HCT116 (cell line): Measurements from ENCODE around the gene ADGRG6. TPM values are rescaled to one million over a fixed set of nuclear protein-coding genes. Genes with fewer than 3 reads are reported as not detected.

ENCODE experiments used
- ATAC-seq: fragments of 200-7000 bp; cut with Tn5 transposase; 2 replicates; pipeline ENCODE4 v1.9.1; 2020; ENCODE audit warnings: mild to moderate bottlenecking, moderate library complexity
- BruUV-seq: library from RNA; stranded (reverse); fragments of 400-500 nt; replicated peaks from 2 replicates; lab custom pipeline; 2021; lab: Mats Ljungman, UMichigan
- CTCF ChIA-PET: fragments of 300-600 bp; sonication (Branson Sonifier 250); formaldehyde crosslinking; loops from one replicate; lab custom pipeline; 2021; ENCODE audit warnings: antibody characterized with exemption; lab: Charles Lee
- POLR2A ChIA-PET: fragments of 300-600, 350-600 bp; sonication (Branson Sonifier 250); formaldehyde crosslinking; loops from one replicate; lab custom pipeline; 2021; ENCODE audit warnings: antibody characterized with exemption; lab: Charles Lee
- RAD21 ChIA-PET, 2 experiments: fragments of 300-600 bp; sonication (Branson Sonifier 250); formaldehyde crosslinking; loops; one replicate each; lab custom pipeline; 2023; ENCODE audit warnings: low total read pairs in 2 of 2; ENCODE audit not compliant: uncharacterized antibody in 2 of 2, unreplicated experiment in 2 of 2, low non-redundant PET in 1 of 2; lab: Charles Lee
- DNase-seq: peaks from one replicate; pipeline ENCODE4 v3.0.0-alpha.2; 2010; ENCODE audit warnings: low read depth, low spot score
- H2AFZ ChIP-seq: fragments of 200-600 bp; shearing (Covaris generic), sonication (generic); 2 replicates; pipeline ENCODE4 v1.6.1; 2017; ENCODE audit warnings: low read depth, mixed run types, mixed read lengths, antibody characterized with exemption, low read length; ENCODE audit not compliant: poor library complexity, severe bottlenecking
- H3K27ac ChIP-seq: 2 replicates; pipeline ENCODE4 v1.5.1; 2012; ENCODE audit warnings: low read depth, low read length
- H3K27me3 ChIP-seq: fragments of 200-600 bp; sonication (generic); 2 replicates; pipeline ENCODE4 v1.6.1; 2016; ENCODE audit warnings: mixed run types, low read length, mixed read lengths; ENCODE audit not compliant: insufficient read depth
- H3K36me3 ChIP-seq, 2 experiments: fragments of 200-500 bp in 1 of 2; fragments of 200-600 bp in 1 of 2; sonication (Bioruptor generic) in 1 of 2; sonication (generic) in 1 of 2; 2 replicates each; pipeline versions ENCODE4 v1.5.1 to v1.6.1; 2014 to 2016; ENCODE audit warnings: low read length in 2 of 2, inconsistent platforms in 1 of 2, mixed read lengths in 1 of 2, mixed run types in 1 of 2; ENCODE audit not compliant: insufficient read depth in 2 of 2, control insufficient read depth in 1 of 2
- H3K4me1 ChIP-seq, 2 experiments: fragments of 200-600 bp in 1 of 2; sonication (generic) in 1 of 2; 2 replicates each; pipeline versions ENCODE4 v1.5.1 to v1.6.1; 2012 to 2017; ENCODE audit warnings: low read length in 2 of 2, inconsistent platforms in 1 of 2, mild to moderate bottlenecking in 1 of 2, mixed read lengths in 1 of 2, mixed run types in 1 of 2, moderate library complexity in 1 of 2; ENCODE audit not compliant: insufficient read depth in 2 of 2, control insufficient read depth in 1 of 2
- H3K4me2 ChIP-seq: fragments of 200-600 bp; sonication (generic); 2 replicates; pipeline ENCODE4 v1.6.1; 2017; ENCODE audit warnings: mixed run types, low read length, mixed read lengths
- H3K4me3 ChIP-seq, 2 experiments: fragments of 200-600 bp in 1 of 2; sonication (generic) in 1 of 2; replicated peaks in 1 of 2; 2 replicates each; pipeline ENCODE4 v1.5.1; 2011 to 2016; ENCODE audit warnings: low read length in 2 of 2, control low read depth in 1 of 2, low read depth in 1 of 2, mild to moderate bottlenecking in 1 of 2, mixed read lengths in 1 of 2, mixed run types in 1 of 2
- H3K79me2 ChIP-seq: fragments of 200-600 bp; sonication (generic); 2 replicates; pipeline ENCODE4 v1.6.1; 2017; ENCODE audit warnings: mild to moderate bottlenecking, mixed run types, low read length, moderate library complexity, mixed read lengths; ENCODE audit not compliant: insufficient read depth
- H3K9ac ChIP-seq: fragments of 200-600 bp; sonication (generic); 2 replicates; pipeline ENCODE4 v1.6.1; 2016; ENCODE audit warnings: low read length, mixed read lengths
- H3K9me2 ChIP-seq: fragments of 200-600 bp; sonication (generic), shearing (Covaris generic); 2 replicates; pipeline ENCODE4 v1.6.1; 2017; ENCODE audit warnings: mixed run types, mild to moderate bottlenecking, moderate library complexity; ENCODE audit not compliant: insufficient read depth
- H3K9me3 ChIP-seq, 2 experiments: fragments of 200-500 bp in 1 of 2; fragments of 200-600 bp in 1 of 2; sonication (Bioruptor generic) in 1 of 2; sonication (generic) in 1 of 2; 2 replicates each; pipeline ENCODE4 v1.6.1; 2014 to 2017; ENCODE audit warnings: low read length in 2 of 2, mixed read lengths in 2 of 2, inconsistent platforms in 1 of 2, low read depth in 1 of 2, mild to moderate bottlenecking in 1 of 2, mixed run types in 1 of 2, moderate library complexity in 1 of 2; ENCODE audit not compliant: control insufficient read depth in 1 of 2, insufficient read depth in 1 of 2
- H4K20me1 ChIP-seq: fragments of 200-600 bp; sonication (generic), shearing (Covaris generic); 2 replicates; pipeline ENCODE4 v1.6.1; 2017; ENCODE audit warnings: mixed run types, mild to moderate bottlenecking, moderate library complexity; ENCODE audit not compliant: insufficient read depth
- CEBPB ChIP-seq: IDR thresholded peaks from 2 replicates; pipeline ENCODE4 v1.6.1; 2012; ENCODE audit warnings: low read depth
- CTCF ChIP-seq, 3 experiments: fragments of 200-600 bp in 1 of 3; sonication (generic) in 1 of 3; IDR thresholded peaks in 2 of 3; conservative IDR thresholded peaks in 1 of 3; 2 replicates each; pipeline ENCODE4 v1.5.1; 2012 to 2017; ENCODE audit warnings: low read depth in 2 of 3, low read length in 2 of 3, antibody characterized with exemption in 1 of 3, borderline replicate concordance in 1 of 3, control low read depth in 1 of 3, mild to moderate bottlenecking in 1 of 3, mixed read lengths in 1 of 3, mixed run types in 1 of 3, moderate library complexity in 1 of 3; ENCODE audit not compliant: insufficient read depth in 1 of 3
- ELF1 ChIP-seq: IDR thresholded peaks from 2 replicates; pipeline ENCODE4 v1.6.1; 2012; ENCODE audit warnings: low read depth, borderline replicate concordance
- FOSL1 ChIP-seq: IDR thresholded peaks from 2 replicates; pipeline ENCODE4 v1.6.1; 2012; ENCODE audit warnings: low read depth
- JUND ChIP-seq: IDR thresholded peaks from 2 replicates; pipeline ENCODE4 v1.6.1; 2012
- POLR2A ChIP-seq: IDR thresholded peaks from 2 replicates; pipeline ENCODE4 v1.7.0; 2011; ENCODE audit warnings: borderline replicate concordance; ENCODE audit not compliant: insufficient read depth, insufficient read length; ENCODE audit errors: extremely low read depth
- REST ChIP-seq: IDR thresholded peaks from 2 replicates; pipeline ENCODE4 v1.6.1; 2012; ENCODE audit warnings: low read depth
- ZFX ChIP-seq: fragments of 450-650 bp; IDR thresholded peaks from 2 replicates; pipeline ENCODE4 v1.6.1; 2017
- intact Hi-C: fragments of 100-400 bp; cut with micrococcal nuclease; formaldehyde crosslinking; loops from 2 replicates; pipeline ENCODE4 v1.10.0; 2022
- total RNA-seq: library from RNA; stranded (reverse); gene quantifications from one replicate; pipeline ENCODE4 v1.2.1, GENCODE V29; 2021; ENCODE audit not compliant: unreplicated experiment
- TF ChIP-seq, protein P1 (sequence below): IDR thresholded peaks from 2 replicates; pipeline ENCODE4 v1.6.1; 2012

The ADGRG6 gene
- total RNA-seq, 1 experiment from 2014 or later = 67.9 TPM

DNA sequence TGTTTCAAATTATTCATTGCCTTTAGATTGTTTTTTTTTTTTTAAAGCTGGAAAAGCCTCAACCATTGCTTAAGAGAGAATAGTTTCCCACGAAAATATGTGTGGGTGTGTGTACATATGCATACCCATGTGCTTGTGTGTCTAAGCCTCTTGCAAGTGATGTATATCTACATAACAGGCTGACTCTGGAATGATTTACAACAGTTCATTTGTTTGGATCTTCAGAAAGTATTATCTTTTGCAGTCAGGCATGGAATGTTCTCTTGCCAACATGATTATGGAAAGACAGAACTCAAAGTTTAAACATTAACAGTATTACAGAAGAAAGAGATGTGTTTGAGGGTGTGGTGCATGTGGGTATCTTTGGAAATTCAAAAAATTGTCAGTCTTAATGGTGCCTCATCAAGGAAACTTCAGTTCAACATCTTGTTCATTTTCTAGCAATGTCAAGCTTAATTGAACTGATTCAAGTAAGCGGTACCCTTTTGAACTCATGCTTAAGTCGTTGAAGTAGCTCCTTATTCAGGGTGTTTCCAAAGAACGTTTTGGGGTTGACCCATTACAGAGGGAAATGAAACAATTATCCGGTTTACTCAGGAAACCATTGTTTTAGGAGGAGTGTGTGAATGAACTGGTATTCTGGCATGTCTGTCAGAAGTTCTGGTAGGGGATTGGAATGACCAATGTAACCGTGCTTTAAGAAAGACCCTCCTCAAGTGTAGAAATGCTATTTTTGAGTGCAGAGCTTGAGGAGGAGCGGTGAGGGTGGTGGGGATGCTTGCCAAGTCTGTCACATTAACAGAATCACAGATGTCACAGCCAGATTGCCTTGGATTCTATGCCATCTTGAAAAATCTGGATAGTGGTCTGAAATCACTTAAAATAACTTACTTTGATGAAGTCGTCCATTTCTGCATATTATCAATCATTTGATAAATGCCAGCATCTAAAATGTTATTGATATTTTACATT, 60.3 kb downstream of the ADGRG6 start:
- H3K4me3 ChIP-seq = no peak overlapping the region
- RAD21 ChIA-PET = no interaction called here
- H3K4me2 ChIP-seq = no peak overlapping the region
- no peak overlapping the region for H3K27ac ChIP-seq
- no peak for ATAC-seq
- no peaks in the 10 kb centered on the region for H3K36me3 ChIP-seq
- no peaks in the 10 kb centered on the region for H3K9me2 ChIP-seq
- H3K9ac ChIP-seq = no peak overlapping the region
- TF ChIP-seq CEBPB = no peak
- TF ChIP-seq FOSL1 = no peak
- TF ChIP-seq, protein P1, sequence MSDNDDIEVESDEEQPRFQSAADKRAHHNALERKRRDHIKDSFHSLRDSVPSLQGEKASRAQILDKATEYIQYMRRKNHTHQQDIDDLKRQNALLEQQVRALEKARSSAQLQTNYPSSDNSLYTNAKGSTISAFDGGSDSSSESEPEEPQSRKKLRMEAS = no peak
- no peak for TF ChIP-seq ELF1
- H3K9me3 ChIP-seq = no peaks in the 10 kb centered on the region
- CTCF ChIA-PET = interaction anchor here (1.4 kb wide), 1 partner anchor 154 kb away, joined by 4 read pairs; no protein-coding TSS in a partner anchor
- no peak overlapping the region for H2AFZ ChIP-seq
- H3K4me1 ChIP-seq = peaks cover 9 to 17% of the 10 kb centered on the region in 2 experiments; a peak in 3 of 4 replicates
- no peaks in the 10 kb centered on the region for H3K27me3 ChIP-seq
- no peak for DNase-seq
- POLR2A ChIA-PET = no interaction called here
- no peaks in the 10 kb centered on the region for H4K20me1 ChIP-seq
- BruUV-seq = no TSS peak
- intact Hi-C loops = no loop called here
- peaks cover 33% of the 10 kb centered on the region for H3K79me2 ChIP-seq

DNA sequence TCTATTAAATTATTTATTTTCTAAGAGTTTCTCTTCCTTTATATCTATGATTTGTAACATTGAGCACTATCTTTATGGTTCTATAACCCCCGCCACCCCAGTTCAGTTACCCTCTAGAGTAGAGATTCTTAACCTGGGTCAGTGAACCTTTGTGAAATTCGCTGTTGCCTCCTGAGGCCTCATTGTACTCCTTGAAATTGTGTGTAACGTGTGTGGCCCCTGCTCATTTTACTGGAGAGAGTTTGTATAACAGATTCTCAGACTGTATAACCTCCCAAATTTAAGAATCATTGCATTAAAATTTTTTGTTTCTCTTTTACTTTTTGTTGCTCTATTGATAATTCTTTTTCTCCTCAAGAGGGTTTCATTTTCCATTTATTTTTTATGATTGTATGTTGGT, 65.3 kb downstream of the ADGRG6 start:
- TF ChIP-seq ZFX (no peak), CTCF (IDR thresholded peaks at IDR 0.05 in 2 of 3, conservative IDR thresholded peaks at IDR 0.05 in 1 of 3; ENCODE audit: borderline replicate concordance in 1 of 3, insufficient read depth in 1 of 3, low read depth in 2 of 3, low read length in 2 of 3) (no peak), REST (no peak), POLR2A (no peak), JUND (no peak)
- TF ChIP-seq, protein P1 = no peak
- TF ChIP-seq, all 23 proteins: peak for 0
- H3K79me2 ChIP-seq = peaks cover 26% of the 10 kb centered on the region
- ChIA-PET POLR2A (no interaction called here), CTCF (no interaction called here), RAD21 (no interaction called here)
- H2AFZ ChIP-seq = no peak overlapping the region
- intact Hi-C loops = no loop called here
- peaks cover 13 to 15% of the 10 kb centered on the region in 2 experiments for H3K4me1 ChIP-seq
- no TSS peak for BruUV-seq
- H3K27me3 ChIP-seq = no peaks in the 10 kb centered on the region
- no peaks in the 10 kb centered on the region for H4K20me1 ChIP-seq
- no peaks in the 10 kb centered on the region for H3K36me3 ChIP-seq
- no peaks in the 10 kb centered on the region for H3K9me3 ChIP-seq
- no peak overlapping the region for H3K27ac ChIP-seq
- no peaks in the 10 kb centered on the region for H3K9me2 ChIP-seq
- no peak overlapping the region for H3K4me3 ChIP-seq
- DNase-seq = no peak
- no peak overlapping the region for H3K4me2 ChIP-seq
- H3K9ac ChIP-seq = no peak overlapping the region
- no peak for ATAC-seq
